Inflammatory macrophage treated with lipopolysaccharide for 4 hours (primary cell): ENCODE measurements around the gene CCDC88B.
A peak's percentile ranks its signal among the peaks of the same experiment; 100 is the strongest.

ENCODE experiments used
- DNase-seq: peaks from one replicate; pipeline ENCODE4 v3.0.0-alpha.2; 2020

The CCDC88B gene

DNA sequence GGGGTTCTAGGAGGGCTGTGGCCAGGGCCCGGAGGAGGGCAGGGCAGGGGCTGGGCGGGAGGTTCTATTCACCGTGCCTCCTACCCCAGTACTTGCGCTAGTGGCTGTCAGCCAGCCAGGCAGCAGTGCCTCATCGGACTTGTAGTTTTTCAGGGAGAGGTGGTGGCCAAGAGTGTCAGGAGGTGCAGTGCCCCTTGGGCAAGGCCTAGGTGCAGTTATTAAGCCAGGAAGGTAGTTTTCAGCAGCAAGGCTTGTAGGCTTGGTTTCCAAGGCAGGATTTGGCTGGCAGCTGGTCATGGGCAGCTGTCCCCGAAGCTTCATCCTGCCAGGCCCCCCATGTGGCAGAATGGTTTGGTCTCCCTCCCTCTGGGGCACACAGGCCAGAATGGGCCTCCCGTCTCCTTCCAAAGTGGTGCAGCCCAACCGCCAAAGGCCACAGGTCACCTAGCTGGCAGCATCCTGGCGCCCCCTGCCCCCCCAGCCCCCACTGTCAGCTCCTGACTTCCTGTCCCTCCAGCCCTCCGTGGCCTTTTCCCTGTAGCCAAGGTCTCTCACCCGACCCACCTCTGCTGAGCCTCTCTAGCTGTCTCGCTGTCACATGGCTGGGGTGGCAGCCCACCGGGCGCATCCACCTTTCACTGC is 8.5 kb downstream of the CCDC88B start:
- DNase-seq: no peak

DNA sequence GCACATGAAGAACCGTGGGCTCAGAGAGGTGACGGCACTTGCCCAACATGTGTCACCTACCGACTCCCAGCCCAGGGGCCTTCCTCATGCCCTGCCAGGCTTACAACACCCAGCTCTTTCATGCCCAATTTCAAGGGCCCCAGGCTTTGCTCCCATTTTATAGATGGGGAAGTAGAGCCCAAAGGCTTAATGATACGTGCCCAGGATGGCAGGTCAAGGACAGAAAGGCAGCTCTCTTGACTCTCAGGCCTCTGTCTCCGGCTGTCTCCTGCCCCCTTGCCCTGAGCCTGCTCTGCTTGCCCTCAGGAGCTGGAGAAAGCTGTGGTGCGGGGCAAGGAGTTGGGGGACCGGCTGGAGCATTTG is 9.0 kb downstream of the CCDC88B start:
- DNase-seq: no peak

GRCh38 chr11:64349404-64349803 is 9.4 kb downstream of the CCDC88B start:
- no peak for DNase-seq

DNA sequence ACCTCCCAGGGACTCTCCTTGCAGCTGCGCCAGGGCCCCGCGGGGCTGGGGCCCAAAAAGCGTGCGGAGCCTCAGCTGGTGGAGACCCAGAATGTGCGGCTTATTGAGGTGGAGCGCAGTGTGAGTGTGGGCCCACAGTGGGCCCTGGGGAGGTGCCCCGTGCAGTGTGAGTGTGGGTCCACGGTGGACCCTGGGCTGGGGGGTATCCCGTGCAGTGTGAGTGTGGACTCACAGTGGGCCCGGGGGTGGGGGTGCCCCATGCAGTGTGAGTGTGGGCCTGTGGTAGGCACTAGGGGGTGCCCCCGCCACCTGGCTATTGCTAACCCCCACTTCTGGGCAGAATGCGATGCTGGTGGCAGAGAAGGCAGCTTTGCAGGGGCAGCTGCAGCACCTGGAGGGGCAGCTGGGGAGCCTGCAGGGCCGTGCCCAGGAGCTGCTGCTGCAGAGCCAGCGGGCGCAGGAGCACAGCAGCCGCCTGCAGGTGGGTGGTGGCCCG is 11.2 kb downstream of the CCDC88B start:
- no peak for DNase-seq

- DNase-seq: no peak
Observed at GRCh38 chr11:64352099-64352994, 12.3 kb downstream of the CCDC88B start.

DNA sequence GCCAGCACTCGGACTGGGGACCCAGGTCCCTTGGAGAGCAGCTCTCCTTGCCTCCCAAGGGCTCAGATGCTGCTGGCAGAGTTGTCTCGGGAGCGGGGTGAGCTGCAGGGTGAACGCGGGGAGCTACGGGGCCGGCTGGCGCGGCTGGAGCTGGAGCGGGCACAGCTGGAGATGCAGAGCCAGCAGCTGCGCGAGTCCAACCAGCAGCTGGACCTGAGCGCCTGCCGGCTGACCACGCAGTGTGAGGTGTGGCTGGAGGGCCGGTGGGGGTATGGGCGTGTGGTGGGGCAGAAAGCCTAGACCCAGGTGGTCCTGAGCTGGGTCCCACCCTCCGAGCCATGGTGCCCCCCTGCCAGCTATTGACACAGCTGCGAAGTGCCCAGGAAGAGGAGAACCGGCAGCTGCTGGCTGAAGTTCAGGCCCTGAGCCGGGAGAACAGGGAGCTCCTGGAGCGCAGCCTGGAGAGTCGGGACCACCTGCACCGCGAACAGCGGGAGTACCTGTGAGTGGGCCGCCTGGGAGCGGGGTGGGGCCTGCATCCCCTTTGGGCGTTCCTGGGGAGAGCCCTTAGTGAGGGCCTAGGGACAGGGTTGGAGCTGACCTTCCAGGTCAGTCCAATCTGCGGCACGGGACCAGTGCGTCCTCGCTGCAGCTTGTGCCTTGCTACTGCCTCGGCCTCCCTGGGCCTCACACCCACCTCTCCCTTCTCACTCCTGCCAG is 13.2 kb downstream of the CCDC88B start:
- DNase-seq: no peak

- no peak for DNase-seq
Observed at GRCh38 chr11:64353715-64354506, 13.9 kb downstream of the CCDC88B start.

GRCh38 chr11:64355078-64355940 is 15.3 kb downstream of the CCDC88B start:
- DNase-seq: peak; percentile 71

DNA sequence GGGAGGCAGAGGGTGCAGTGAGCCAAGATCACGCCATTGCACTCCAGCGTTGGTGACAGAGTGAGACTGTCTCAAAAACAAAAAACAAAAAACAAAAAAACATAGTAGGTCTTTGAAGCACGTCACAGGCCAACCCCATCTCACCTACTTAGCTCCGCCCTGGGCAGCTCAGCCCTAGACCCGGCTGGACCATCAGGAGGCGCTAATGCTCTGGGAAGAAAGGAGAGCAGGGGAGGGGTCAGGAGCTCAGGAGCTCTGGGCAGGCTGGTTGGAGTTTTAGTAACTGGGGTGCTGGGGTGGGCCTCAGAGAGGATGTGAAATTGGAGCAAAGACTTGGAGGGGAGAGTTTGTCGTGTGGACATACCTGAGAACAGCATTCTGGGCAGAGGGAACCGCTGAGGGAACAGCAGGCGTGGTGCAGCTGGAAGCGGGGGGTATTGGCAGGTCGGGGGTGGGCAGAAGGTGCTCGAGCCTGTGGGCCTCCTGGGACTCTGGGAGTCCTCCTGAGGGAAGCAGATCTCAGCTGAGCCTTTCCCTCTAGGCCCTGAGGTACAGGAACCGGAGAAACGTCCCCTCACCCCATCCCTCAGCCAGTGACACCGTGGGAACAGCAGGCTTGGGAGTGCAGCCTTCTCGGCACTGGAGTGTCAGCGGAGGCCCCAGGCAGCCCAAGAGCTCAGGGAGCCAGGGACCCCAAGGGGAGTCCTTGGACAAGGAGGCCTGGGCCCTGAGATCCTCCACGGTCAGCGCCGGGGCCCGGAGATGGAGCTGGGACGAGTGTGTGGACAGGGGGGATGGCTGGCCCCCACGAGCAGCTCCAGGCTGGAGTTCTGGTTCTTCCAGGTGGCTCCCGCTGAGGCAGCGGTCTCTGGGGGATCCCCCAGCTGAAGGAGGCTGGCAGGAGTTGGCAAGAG is 16.8 kb downstream of the CCDC88B start:
- DNase-seq: peak; percentile 54

DNA sequence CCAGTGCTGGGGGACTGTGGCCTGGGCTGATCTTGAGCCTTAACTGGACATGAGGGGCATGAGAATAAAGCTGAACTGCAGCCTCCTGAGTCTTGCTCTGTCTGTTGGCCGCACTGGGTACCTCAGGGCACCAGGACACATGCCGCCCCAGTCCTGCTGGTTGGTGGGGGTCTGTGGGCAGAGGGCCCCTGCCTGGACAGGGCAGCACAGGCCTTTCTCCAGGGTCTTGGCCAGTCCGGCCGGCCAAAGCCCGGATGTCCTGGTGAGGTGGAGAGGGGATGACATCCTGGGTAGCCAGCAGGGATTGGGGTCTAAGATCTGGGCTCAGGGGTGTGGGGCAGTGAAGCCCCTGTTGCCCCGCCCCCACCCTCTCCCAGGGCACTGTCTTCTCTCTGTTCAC is 17.4 kb downstream of the CCDC88B start:
- DNase-seq: no peak

- no peak for DNase-seq
Observed at GRCh38 chr11:64357904-64358535, 18.0 kb downstream of the CCDC88B start.

DNA sequence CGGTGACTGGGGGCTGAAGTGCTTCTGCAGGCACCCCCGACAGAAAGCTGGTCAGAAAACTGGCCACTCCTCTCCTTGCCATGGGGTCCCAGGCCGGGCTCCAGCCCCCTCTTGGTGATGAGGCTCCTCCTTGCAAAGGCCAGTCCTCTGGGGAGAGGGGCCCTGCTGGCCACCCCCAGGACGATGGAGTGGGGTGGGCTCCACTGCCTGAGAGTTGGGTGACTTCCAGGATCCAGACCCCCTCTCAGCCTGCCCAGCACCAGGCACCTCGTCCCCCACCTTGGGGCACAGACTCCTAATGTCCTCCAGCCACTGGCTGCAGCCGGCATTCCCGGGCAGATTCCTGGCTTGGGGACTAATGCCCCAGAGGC is 18.5 kb downstream of the CCDC88B start:
- DNase-seq: no peak

- DNase-seq: peak; percentile 78
Observed at GRCh38 chr11:64358907-64359711, 19.1 kb downstream of the CCDC88B start, which contains the start of gene RPS6KA4. RPS6KA4 (plus strand) TSS chr11:64359162; CDS start chr11:64359236, 74 bp downstream.

GRCh38 chr11:64359712-64360445 is 19.9 kb downstream of the CCDC88B start:
- DNase-seq: peak; percentile 25

- DNase-seq: peak; percentile 43
Observed at GRCh38 chr11:64360448-64360921, 20.5 kb downstream of the CCDC88B start.

GRCh38 chr11:64361659-64362058 is 21.7 kb downstream of the CCDC88B start:
- no peak for DNase-seq

DNA sequence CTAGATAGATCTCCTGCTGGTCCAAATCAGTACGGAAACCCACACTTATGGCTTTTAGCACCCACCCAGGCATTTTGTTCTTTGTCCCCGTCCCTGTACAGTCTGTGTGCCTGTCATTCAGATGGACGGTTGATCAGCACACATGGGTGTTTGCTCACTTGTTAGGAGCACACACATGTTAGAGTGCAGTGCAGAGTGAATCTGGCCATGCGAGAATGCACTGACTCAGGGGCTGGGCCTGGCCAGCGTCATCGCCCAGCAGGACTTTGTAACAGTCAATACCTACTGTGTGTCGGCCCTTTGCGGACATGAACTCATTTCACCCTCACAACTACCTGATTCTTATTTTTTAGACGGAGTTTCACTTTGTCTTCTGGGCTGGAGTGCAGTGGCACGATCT is 22.3 kb downstream of the CCDC88B start:
- DNase-seq: no peak

GRCh38 chr11:64364435-64364834 is 24.4 kb downstream of the CCDC88B start:
- DNase-seq: no peak
